ENCODE measurements around the gene DSC2.
"Not testable (repeated sequence)": the region's sequence is repeated elsewhere in the genome, so short reads cannot be mapped to it uniquely, and the experiment has no call there.

DSC2 gene

GRCh38 chr18:31042084-31042405, 60.2 kb downstream of the DSC2 start:
- DNase-seq, result no peak

- DNase-seq, result no peak
These were observed 60.7 kb downstream of the DSC2 start for GRCh38 chr18:31041271-31042083.

DNA sequence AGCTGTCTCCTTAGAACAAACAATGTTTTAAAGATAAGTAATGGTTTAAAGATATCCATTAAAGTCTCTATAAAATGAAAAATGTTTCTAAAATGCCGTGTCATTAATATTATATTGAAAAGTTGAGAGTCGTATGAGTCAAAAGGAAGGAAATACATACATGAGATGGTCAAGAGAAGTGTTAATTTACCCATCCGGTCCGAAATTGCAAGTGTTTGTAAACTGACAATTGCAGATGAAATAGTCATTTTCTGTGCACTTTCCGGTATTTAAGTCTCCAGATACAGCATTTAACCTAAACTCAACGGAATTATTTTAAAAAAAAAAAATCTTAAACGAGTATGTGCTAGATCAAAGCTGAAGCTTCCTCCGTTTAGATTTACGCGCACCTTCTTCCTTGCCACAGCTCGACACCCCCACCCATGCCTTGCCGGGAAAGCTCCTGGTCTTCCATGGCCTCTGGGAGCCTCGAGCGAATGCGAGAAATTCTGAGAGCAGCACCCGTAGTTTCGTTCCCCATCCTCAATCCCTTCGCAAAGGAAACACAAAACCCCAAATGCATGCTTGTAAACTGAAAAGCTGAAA, 61.4 kb downstream of the DSC2 start:
- DNase-seq, result no peak

DNA sequence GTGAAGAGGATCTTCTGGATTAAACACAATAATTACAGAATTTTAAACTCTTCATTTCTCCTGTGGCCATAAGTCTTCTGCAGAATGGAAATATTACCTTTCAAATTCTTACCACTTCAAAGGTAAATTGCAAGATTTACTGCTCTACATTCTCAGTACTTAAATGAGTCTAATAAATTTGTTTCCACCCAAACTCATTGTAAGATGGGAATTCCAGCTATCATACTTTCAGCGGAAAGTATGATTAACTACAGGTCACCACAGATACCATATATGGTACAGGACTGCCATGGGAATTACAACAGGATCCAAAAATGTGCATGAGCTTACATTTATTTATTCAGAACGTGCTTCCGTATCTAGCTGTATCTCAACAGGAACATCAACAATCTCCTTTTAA, 62.8 kb downstream of the DSC2 start:
- DNase-seq, result no peak

- not testable (repeated sequence) for DNase-seq
These were observed 64.5 kb downstream of the DSC2 start for GRCh38 chr18:31037686-31038085.

DNA sequence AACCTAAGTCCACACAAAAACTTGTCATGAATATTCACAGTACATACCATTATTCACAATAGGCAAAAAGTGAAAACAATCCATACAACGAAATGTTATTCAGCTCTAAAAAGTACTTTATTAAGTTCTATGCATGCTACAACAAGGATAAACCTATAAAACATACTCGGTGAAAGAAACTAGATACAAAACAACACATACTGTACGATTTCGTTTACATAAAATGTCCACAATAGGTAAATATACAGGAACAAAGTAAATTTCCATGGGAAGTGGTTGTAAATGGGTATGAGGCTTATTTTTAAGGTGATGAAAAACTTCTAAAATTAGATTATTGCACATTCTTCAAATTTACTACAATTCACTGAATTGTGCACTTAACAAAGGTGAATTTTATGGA, 67.7 kb downstream of the DSC2 start:
- DNase-seq, result no peak

DNA sequence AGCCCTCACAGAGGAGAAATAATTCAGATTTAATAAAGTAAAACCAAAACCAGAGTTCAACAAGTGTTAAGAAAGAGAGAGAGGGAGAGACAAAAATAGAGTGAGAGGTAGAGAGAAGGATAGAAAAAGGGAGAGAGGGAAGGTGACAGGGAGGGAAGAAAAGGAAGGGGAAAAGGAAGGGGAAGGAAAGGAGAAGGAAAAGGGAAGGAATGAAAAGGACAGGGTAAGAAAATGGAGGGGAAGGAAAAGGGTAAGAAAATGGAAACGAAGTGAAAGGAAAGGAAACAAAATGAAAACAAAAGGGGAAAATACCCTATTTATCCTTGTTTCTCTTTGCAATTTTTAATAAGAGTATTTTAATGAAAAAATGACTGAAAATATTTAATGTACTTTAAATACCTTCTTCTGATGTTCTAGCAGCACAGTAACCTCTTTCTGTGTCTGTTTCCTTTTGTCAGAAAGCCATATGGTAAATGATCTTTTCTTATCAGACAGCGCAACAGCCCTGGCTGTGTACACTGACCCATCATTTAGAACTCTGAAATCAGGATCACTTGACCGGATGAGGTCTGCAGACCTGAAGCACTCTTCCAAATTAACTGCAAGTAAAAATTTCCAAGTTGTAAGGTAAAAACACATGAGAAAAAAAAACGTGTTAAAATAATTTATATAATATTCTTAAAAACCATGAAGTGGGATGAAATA, 71.5 kb downstream of the DSC2 start:
- DNase-seq, result no peak

- DNase-seq, result no peak
These were observed 86.3 kb downstream of the DSC2 start for GRCh38 chr18:31015715-31016434.

DNA sequence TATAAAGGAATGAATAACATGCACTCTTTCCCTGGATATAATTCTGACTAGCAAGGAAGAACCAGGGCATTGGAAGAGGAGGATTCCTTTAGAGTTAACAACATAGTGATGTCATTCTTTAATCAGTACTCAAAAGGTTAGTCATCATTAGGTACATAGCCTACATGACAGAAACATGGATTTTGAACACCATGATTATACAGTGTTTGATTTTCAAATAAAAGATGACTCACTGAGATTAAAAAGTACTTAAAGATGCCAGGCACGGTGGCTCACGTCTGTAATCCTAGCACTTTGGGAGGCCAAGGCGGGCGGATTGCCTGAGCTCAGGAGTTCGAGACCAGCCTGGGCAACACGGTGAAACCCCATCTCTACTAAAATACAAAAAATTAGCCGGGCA, 90.8 kb downstream of the DSC2 start:
- DNase-seq, result not testable (repeated sequence)

GRCh38 chr18:31010601-31011000, 91.6 kb downstream of the DSC2 start:
- DNase-seq, result no peak

Measured in stimulated activated CD4-positive, alpha-beta T cell treated with anti-CD3 and anti-CD28 coated beads, Interleukin-4, amount 100 ng/mL, for 4 hours (primary cell).